H1 (cell line): ENCODE results near the gene RPUSD1.

Source experiments
- EGR1 ChIP-seq: IDR thresholded peaks from 2 replicates; pipeline ENCODE4 v1.6.1; 2011; ENCODE audit warnings: low read depth, low read length, borderline replicate concordance
- POLR2A ChIP-seq, 2 experiments: IDR thresholded peaks; 1 replicate in 1 of 2; 2 replicates in 1 of 2; pipeline ENCODE4 v1.6.1; 2011; ENCODE audit warnings: low read depth in 2 of 2, low read length in 2 of 2, mild to moderate bottlenecking in 2 of 2; ENCODE audit errors: control extremely low read depth in 1 of 2
- SIRT6 ChIP-seq: IDR thresholded peaks from one replicate; pipeline ENCODE4 v1.7.1; 2012; ENCODE audit warnings: low read length, inconsistent platforms
- SIX5 ChIP-seq: IDR thresholded peaks from 2 replicates; pipeline ENCODE4 v1.6.1; 2011; ENCODE audit warnings: mild to moderate bottlenecking, low read depth, low read length

DNA sequence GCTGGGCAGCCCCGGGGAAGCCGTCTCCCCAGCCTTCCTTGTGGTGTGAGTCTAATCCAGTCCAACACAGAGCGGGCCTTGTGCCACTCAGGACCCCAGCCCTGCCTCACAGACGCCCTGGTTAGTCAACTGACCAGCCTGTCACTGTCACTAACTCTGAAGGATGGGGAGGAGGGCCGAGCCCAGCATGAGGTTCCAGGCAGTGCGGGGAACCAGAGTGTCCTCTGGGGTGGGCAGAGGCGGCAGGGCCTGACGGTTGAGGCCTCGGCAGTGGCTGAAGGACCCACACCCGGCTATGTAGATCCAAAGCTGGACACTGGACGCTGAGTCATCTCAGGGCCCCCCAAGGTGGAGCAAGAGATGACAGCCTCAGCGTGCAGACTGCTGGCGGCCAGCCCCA lies 8.6 kb downstream of the RPUSD1 start:
- TF ChIP-seq SIRT6 (no peak), POLR2A (IDR thresholded peaks at IDR 0.05; ENCODE audit: control extremely low read depth in 1 of 2, low read depth in 2 of 2, low read length in 2 of 2) (no peak), SIX5 (no peak), EGR1 (no peak)
